ENCODE data around the gene UBAC2.

The UBAC2 gene

GRCh38 chr13:99299256-99299919 is 98.7 kb downstream of the UBAC2 start:
- DNase-seq, result no peak

GRCh38 chr13:99299920-99300341 is 99.3 kb downstream of the UBAC2 start:
- DNase-seq, result no peak

DNA sequence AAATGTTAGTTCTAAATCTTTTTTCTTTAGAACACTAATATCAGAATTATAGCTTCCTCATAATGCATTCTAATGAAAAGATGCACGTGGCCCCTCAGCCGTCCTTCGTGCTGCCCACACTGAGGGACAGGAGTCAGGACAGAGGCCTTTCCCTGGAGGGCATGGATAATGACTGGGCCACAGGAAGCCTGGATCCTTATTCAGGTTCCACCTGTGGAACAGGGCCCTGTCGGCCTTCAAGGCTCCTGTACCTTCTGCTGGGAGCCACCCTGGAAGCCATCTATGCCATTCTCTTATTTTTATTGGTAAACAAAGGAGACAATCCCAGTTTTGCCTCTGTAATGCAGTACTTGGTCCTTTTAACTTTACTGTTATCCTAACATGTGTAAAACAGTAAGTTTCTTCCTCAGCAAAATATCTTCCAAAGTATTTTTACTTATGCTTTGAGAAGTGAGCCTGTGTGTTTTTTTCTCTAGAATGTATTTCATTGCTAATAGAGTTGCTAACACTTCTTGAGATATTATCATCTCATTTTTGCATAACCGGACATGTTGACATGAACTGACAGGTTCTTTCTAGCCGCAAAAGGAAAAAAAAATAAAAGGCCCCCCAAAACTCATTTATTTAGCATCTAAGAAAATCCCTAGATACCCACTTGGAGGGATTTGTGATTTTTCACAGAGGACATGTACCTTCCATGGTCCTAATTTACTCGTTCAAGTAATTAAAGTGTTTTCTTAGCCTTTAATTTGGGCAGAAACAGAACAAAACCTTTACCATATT is 100.6 kb downstream of the UBAC2 start:
- no peak for DNase-seq

DNA sequence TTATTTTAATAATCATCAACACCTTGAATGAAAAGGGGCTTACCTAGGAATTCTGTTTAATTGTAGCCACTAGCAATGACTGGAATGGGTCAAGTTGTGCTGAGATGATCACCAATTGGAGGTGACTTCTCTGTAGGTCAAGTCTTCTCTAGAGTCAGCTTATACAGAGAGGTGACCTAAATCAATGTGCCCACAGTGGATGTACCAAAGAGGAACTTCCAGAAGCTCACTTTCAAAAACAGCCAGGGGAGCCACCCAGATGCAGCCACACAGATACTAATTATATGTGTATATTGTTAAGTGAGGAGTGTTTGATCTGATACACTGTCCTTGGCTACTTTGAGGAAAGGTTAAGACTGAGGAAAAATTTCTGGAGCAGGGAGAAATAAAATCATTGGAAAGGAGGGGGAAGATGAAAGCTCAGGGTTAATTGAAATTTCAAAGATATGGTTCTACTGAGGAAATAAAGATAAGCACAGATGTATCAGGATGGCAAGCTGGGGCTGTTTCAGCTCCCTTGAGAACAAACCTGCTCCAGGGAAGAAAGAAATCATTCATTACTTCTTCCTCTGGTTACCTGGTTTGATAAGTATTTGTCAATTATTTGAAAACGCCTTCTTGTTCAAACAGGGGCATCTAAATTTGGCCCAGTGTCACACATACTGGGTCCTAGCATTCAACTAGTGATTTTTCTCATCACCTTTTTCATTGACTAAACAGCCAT is 101.4 kb downstream of the UBAC2 start:
- DNase-seq, result no peak

GRCh38 chr13:99302637-99303505 is 102.2 kb downstream of the UBAC2 start:
- no peak for DNase-seq

DNA sequence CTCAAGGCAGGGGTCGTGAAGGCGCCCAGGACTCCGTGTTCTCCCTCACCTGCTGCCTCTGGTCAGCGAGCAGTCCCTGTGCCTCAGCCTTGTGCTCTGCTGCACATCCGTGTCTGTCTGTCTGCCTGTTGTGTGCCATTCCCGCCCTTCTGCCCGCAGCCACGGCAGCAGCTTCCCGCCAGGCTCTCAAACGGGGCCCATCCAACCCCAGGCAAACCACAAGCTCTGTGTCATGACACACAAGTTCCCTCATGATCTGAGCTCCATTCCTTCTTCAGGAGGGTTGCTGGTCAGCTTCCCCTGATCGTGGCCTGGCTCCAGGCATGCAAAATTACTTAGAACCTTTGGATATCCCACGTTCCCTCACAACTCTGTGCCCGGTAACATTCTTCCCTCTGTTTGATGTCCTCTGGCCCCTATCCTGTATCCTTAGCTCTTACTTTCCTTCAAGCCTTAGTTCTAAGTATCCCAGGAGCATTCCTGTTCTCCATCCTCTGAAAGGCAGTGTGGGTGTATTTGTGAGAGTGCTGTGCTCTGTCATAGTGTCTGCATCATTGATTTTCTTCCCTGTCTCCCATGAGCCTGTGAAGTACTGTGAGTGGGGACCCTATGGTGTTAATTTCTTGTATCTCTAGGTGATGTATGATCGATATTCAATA is 103.3 kb downstream of the UBAC2 start:
- no peak for DNase-seq

- DNase-seq, result no peak
Measured at GRCh38 chr13:99304541-99304940, 103.9 kb downstream of the UBAC2 start.

- no peak for DNase-seq
Measured at GRCh38 chr13:99305158-99305557, 104.5 kb downstream of the UBAC2 start.

DNA sequence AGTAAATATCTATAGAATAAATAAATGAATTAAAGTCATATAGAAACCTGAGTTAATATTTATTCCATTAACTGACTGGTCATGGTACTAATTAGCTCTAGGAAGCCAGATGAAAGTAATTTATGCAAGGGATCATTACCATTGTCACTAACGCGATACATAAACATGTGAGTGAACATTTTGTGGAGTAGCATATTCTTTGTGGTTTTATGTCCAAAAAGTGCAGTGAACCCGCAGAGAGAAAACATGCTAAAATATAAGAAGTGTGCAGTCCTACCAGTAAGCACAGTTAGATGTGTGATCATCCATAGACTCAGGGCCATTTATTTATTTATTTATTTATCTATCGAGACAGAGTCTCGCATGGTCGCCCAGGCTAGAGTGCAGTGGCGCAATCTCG is 104.9 kb downstream of the UBAC2 start:
- DNase-seq, result no peak

DNA sequence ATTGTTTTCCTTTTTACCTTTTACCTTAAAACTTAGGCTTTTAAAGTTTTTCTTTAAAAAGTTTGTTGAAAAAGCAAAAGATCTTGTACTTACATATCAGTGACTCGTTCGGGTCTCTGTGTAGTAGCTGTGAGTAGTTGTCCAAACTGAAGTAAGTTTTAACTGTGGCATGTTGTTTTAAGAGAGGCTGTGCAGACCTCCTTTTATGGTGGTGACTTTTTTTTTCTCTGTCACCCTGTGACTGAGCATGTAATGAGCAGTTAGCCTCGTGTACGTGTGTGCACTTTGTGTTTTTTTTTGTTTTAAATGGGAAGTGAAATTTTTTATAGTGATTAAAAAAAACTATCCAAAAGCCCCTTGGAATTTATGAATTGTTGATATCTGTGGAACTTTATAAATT is 106.6 kb downstream of the UBAC2 start, which contains the start of gene GPR183:
TSS of gene GPR183 (minus strand) at position 153 of the 400 bp plus-strand sequence. CDS start 11,254 bp downstream, outside the sequence.
- no peak for DNase-seq

- no peak for DNase-seq
Measured at GRCh38 chr13:99307648-99308339, 107.1 kb downstream of the UBAC2 start.

DNA sequence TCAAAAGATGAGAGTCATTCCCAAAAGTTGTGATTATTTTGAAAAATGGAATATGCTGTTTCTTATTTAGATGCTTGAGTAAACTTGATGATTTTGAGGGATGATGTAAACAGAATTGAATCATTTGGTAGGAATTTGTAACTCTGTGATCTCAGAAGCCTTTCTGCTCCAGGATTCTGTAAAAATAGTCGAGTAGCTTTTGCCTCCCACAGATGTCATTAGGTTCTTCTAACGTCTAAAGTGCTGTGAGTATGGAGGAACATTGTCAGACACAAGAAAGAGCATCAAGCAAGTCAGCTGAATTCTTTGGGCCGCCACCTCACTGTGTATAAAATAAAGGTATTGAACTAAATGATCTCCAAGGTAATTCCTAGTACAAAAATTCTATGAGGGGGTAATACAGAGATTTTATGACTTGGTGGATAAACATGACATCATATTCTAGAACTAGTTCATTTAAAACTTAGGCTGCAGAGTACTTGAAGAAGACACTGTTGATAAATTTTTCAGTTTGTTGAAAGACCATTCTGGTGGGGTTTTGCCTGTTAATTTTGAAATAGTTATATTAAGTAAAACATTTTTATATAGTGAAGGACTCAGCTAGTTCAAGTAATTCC is 107.9 kb downstream of the UBAC2 start:
- no peak for DNase-seq

- no peak for DNase-seq
Measured at GRCh38 chr13:99310382-99311031, 109.9 kb downstream of the UBAC2 start.

- DNase-seq, result no peak
Measured at GRCh38 chr13:99311137-99311536, 110.5 kb downstream of the UBAC2 start.

DNA sequence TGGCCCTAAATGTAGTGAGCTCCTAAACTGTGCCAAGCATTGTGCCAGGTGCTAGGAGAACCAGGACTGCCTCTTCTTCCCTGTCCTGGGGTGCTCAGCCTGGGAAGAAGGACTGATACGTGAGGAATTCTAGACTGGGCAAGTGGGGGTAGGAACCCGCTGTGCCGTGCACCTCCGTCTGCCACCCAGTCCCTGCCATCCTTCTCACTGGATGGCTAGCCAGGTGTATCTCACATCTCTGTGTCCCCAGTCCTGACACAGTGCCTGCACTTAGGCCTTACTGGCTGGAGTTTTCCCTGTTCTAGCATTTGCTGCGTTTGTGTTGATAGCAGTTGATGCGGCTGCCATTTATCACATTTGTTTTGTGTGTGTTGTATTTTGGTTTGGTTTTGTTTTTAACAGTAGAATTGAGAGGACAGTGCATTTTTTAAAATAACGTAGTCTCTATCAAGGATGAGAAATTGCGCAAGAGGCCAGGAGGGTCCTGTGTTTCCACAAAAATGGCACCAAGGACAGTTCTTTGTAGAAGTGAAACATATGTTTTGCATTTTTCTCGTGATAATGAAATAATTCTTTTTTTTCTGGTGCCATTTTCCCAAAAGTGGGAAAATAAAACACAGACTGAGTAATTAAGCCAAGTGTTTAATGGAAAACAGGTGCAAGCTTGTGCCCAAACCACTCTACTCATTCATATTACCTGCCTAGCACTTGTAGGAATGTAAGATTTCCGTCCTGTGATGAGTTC is 111.3 kb downstream of the UBAC2 start:
- DNase-seq, result no peak

DNA sequence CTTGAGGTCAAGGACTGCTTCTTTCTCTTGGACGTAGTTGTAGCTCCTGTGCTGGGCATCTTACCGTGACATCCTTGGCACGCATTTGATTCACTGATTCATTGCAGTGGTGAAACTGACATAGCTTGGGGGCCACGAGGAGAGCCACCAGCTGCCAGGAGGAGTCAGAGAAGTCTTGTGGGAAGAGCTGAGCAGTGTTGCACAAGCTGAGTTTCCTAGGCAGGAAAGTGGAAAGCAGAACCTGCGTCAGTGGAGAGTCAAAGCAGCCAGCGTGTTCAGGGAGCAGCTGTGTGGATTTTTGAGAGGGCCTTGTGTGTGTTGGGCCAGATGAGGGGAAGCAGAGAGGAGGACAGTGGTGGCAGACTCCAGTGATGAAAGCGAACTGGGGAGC is 111.8 kb downstream of the UBAC2 start:
- DNase-seq, result no peak

- DNase-seq, result no peak
Measured at GRCh38 chr13:99313501-99313900, 112.8 kb downstream of the UBAC2 start.

- no peak for DNase-seq
Measured at GRCh38 chr13:99313941-99314340, 113.3 kb downstream of the UBAC2 start.

DNA sequence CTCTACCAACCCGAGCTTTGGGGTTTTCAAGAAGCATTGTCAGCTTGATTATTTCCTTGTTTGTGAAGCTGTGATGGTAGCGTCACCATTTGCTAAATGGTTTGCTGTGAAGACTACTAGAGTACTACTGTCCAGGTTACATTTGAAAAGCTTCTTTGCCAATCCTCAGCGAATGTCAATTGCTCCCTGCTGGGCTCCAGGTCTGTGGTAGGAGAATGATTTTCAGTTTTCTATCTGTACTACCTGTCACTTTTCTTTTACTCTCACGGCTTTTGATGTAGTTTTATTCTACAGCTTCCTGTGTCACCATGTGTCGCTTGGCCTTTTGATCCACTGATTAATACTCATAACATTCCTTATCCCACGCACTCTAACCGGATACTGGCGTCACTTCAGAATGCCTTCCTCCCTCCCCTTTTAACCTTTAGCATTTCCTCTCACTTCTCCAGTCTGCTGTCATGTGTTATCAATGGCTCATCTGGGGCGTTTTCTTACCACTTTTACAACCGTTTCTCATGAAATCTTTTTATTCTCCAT is 114.1 kb downstream of the UBAC2 start:
- no peak for DNase-seq
